Astrocyte (in vitro differentiated cells and primary cell): ENCODE data around the gene C14orf93. TPM values are rescaled to one million over a fixed set of nuclear protein-coding genes. Genes with fewer than 3 reads are reported as not detected.

ENCODE experiments used
- DNase-seq: peaks from one replicate; pipeline ENCODE4 v3.0.0-alpha.2; 2010; ENCODE audit warnings: low read depth
- FAIRE-seq: peaks from 2 replicates; lab custom pipeline; 2011; peaks lifted over from hg19 to GRCh38; lab: Jason Lieb, UNC
- H2AFZ ChIP-seq: 2 replicates; pipeline ENCODE4 v1.6.0; 2012; ENCODE audit warnings: low read depth, low read length, inconsistent platforms
- H3K27ac ChIP-seq: 2 replicates; pipeline ENCODE4 v1.5.1; 2011; ENCODE audit warnings: low read depth, low read length, inconsistent platforms
- H3K27me3 ChIP-seq: 2 replicates; pipeline ENCODE4 v1.6.0; 2011; ENCODE audit warnings: low read length, inconsistent platforms; ENCODE audit not compliant: insufficient read depth
- H3K36me3 ChIP-seq: 2 replicates; pipeline ENCODE4 v1.5.1; 2011; ENCODE audit warnings: low read length, inconsistent platforms; ENCODE audit not compliant: insufficient read depth
- H3K4me1 ChIP-seq: 2 replicates; pipeline ENCODE4 v1.5.1; 2011; ENCODE audit warnings: low read length, inconsistent platforms; ENCODE audit not compliant: insufficient read depth
- H3K4me2 ChIP-seq: 2 replicates; pipeline ENCODE4 v1.6.0; 2012; ENCODE audit warnings: low read length, inconsistent platforms
- H3K4me3 ChIP-seq: 2 replicates; pipeline ENCODE4 v1.5.1; 2011; ENCODE audit warnings: low read depth, mild to moderate bottlenecking, low read length, inconsistent platforms; ENCODE audit not compliant: insufficient read depth
- H3K79me2 ChIP-seq: 2 replicates; pipeline ENCODE4 v1.6.0; 2012; ENCODE audit warnings: mild to moderate bottlenecking, low read length, inconsistent platforms; ENCODE audit not compliant: insufficient read depth
- H3K9ac ChIP-seq: 2 replicates; pipeline ENCODE4 v1.6.0; 2012; ENCODE audit warnings: mild to moderate bottlenecking, low read length, inconsistent platforms
- H3K9me3 ChIP-seq: 2 replicates; pipeline ENCODE4 v1.5.1; 2012; ENCODE audit warnings: low read depth, mild to moderate bottlenecking, low read length, inconsistent platforms; ENCODE audit not compliant: insufficient read depth
- H4K20me1 ChIP-seq: 2 replicates; pipeline ENCODE4 v1.6.0; 2012; ENCODE audit warnings: low read length, inconsistent platforms; ENCODE audit not compliant: insufficient read depth
- H3K27ac Mint-ChIP-seq: one replicate; pipeline ENCODE4 v1.8.0; 2021; ENCODE audit warnings: mild to moderate bottlenecking, mixed read lengths; ENCODE audit not compliant: unreplicated experiment
- H3K27me3 Mint-ChIP-seq: one replicate; pipeline ENCODE4 v1.8.0; 2021; ENCODE audit warnings: low read depth, mixed read lengths; ENCODE audit not compliant: unreplicated experiment
- H3K36me3 Mint-ChIP-seq: one replicate; pipeline ENCODE4 v1.8.0; 2021; ENCODE audit warnings: low read depth, mixed read lengths; ENCODE audit not compliant: unreplicated experiment
- H3K4me1 Mint-ChIP-seq: one replicate; pipeline ENCODE4 v1.8.0; 2021; ENCODE audit warnings: low read depth, mixed read lengths; ENCODE audit not compliant: unreplicated experiment
- H3K4me3 Mint-ChIP-seq: one replicate; pipeline ENCODE4 v1.8.0; 2021; ENCODE audit warnings: mild to moderate bottlenecking, moderate library complexity, mixed read lengths; ENCODE audit not compliant: unreplicated experiment
- H3K9me3 Mint-ChIP-seq: one replicate; pipeline ENCODE4 v1.8.0; 2021; ENCODE audit warnings: mild to moderate bottlenecking, mixed read lengths; ENCODE audit not compliant: unreplicated experiment
- CTCF ChIP-seq: IDR thresholded peaks from 2 replicates; pipeline ENCODE4 v1.5.1; 2011; ENCODE audit warnings: low read depth, mild to moderate bottlenecking, inconsistent platforms, low read length, moderate library complexity; ENCODE audit not compliant: insufficient read depth
- EZH2 ChIP-seq: IDR thresholded peaks from 2 replicates; pipeline ENCODE4 v1.6.1; 2012; ENCODE audit warnings: mild to moderate bottlenecking, low read length, inconsistent platforms; ENCODE audit not compliant: insufficient read depth
- total RNA-seq: library from RNA; stranded (reverse); gene quantifications from 2 replicates; pipeline ENCODE4 v1.2.1, GENCODE V29; 2021

Gene C14orf93
- total RNA-seq, 1 donor from 2014 or later: 3.6 TPM

GRCh38 chr14:22973217-22974032 lies 36.5 kb downstream of the C14orf93 start:
- H3K4me3 ChIP-seq: no peak overlapping the region
- Mint-ChIP-seq H3K36me3 (peaks cover 32% of the 10 kb centered on the region), H3K27me3 (no peaks in the 10 kb centered on the region), H3K4me1 (peaks cover 58% of the 10 kb centered on the region), H3K9me3 (no peaks in the 10 kb centered on the region), H3K4me3 (peak overlapping the region; percentile 70), H3K27ac (peak overlapping the region; percentile 91)
- peaks cover 4% of the 10 kb centered on the region for H3K79me2 ChIP-seq
- no peak overlapping the region for H2AFZ ChIP-seq
- H3K27ac ChIP-seq: no peak overlapping the region
- H3K4me1 ChIP-seq: peaks cover 24% of the 10 kb centered on the region
- no peaks in the 10 kb centered on the region for H3K27me3 ChIP-seq
- no peak overlapping the region for H3K9ac ChIP-seq
- H4K20me1 ChIP-seq: peaks cover 51% of the 10 kb centered on the region
- no peak overlapping the region for H3K4me2 ChIP-seq
- no peaks in the 10 kb centered on the region for H3K9me3 ChIP-seq
- H3K36me3 ChIP-seq: peaks cover 47% of the 10 kb centered on the region
- FAIRE-seq (no peak), DNase-seq (no peak)
- TF ChIP-seq EZH2: no peak
- TF ChIP-seq CTCF: peak; percentile 75

- peaks cover 32% of the 10 kb centered on the region for H3K36me3 Mint-ChIP-seq
- Histone ChIP-seq H3K4me2 (no peak overlapping the region), H3K27me3 (no peaks in the 10 kb centered on the region), H4K20me1 (peaks cover 43% of the 10 kb centered on the region), H3K27ac (no peak overlapping the region), H3K9ac (peak overlapping the region; percentile 1), H2AFZ (no peak overlapping the region), H3K4me1 (peaks cover 14% of the 10 kb centered on the region), H3K4me3 (no peak overlapping the region), H3K79me2 (no peaks in the 10 kb centered on the region), H3K36me3 (peaks cover 47% of the 10 kb centered on the region), H3K9me3 (no peaks in the 10 kb centered on the region)
- peaks cover 48% of the 10 kb centered on the region for H3K4me1 Mint-ChIP-seq
- H3K27me3 Mint-ChIP-seq: no peaks in the 10 kb centered on the region
- peak overlapping the region; percentile 74 for H3K4me3 Mint-ChIP-seq
- H3K9me3 Mint-ChIP-seq: no peaks in the 10 kb centered on the region
- DNase-seq (no peak), FAIRE-seq (no peak)
- TF ChIP-seq CTCF (no peak), EZH2 (no peak)
- H3K27ac Mint-ChIP-seq: peak overlapping the region; percentile 82
Observed at GRCh38 chr14:22972313-22972930, 37.5 kb downstream of the C14orf93 start.

- Histone ChIP-seq H3K79me2 (no peaks in the 10 kb centered on the region), H3K4me1 (peaks cover 1% of the 10 kb centered on the region), H3K9ac (no peak overlapping the region), H3K9me3 (no peaks in the 10 kb centered on the region), H3K27me3 (no peaks in the 10 kb centered on the region), H3K4me3 (no peak overlapping the region), H4K20me1 (peaks cover 32% of the 10 kb centered on the region), H2AFZ (no peak overlapping the region), H3K27ac (no peak overlapping the region), H3K4me2 (no peak overlapping the region), H3K36me3 (peaks cover 45% of the 10 kb centered on the region)
- no peak for DNase-seq
- FAIRE-seq: no peak
- Mint-ChIP-seq H3K36me3 (peaks cover 34% of the 10 kb centered on the region), H3K4me3 (no peak overlapping the region), H3K27me3 (no peaks in the 10 kb centered on the region), H3K4me1 (peaks cover 37% of the 10 kb centered on the region), H3K9me3 (no peaks in the 10 kb centered on the region), H3K27ac (no peak overlapping the region)
- TF ChIP-seq EZH2 (no peak), CTCF (no peak)
Observed at GRCh38 chr14:22971152-22971551, 38.8 kb downstream of the C14orf93 start.
